Right atrium auricular region (tissue), 2 donors: ENCODE data around the gene AATK. TPM values are rescaled to one million over a fixed set of nuclear protein-coding genes. Genes with fewer than 3 reads are reported as not detected.

Source experiments
- DNase-seq: peaks from one replicate; pipeline ENCODE4 v3.0.0-alpha.2; 2019; ENCODE audit warnings: low spot score
- H3K27ac ChIP-seq, 2 donors: fragments of 200-600 bp; sonication (generic); 1 replicate in 1 of 2; 2 replicates in 1 of 2; pipeline ENCODE4 v1.5.1; 2016 to 2019
- H3K27me3 ChIP-seq, 2 donors: fragments of 200-600 bp; sonication (generic); one replicate each; pipeline versions ENCODE4 v1.5.1 to v1.6.0; 2017 to 2019
- H3K36me3 ChIP-seq: fragments of 200-600 bp; sonication (generic); one replicate; pipeline ENCODE4 v1.5.1; 2016
- H3K4me1 ChIP-seq, 2 donors: fragments of 200-600 bp; sonication (generic); one replicate each; pipeline versions ENCODE4 v1.5.1 to v1.6.0; 2017 to 2019
- H3K4me3 ChIP-seq, 2 donors: fragments of 200-600 bp; sonication (generic); 1 replicate in 1 of 2; 2 replicates in 1 of 2; pipeline ENCODE4 v1.5.1; 2017 to 2019; ENCODE audit warnings: mild to moderate bottlenecking in 1 of 2, moderate library complexity in 1 of 2
- H3K9me3 ChIP-seq, 2 donors: fragments of 200-600 bp; sonication (generic); one replicate each; pipeline ENCODE4 v1.5.1; 2019
- CTCF ChIP-seq, 2 donors: fragments of 200-600 bp; sonication (generic); IDR thresholded peaks; one replicate each; pipeline ENCODE4 v1.5.1; 2019; ENCODE audit warnings: antibody characterized with exemption in 2 of 2
- total RNA-seq, 2 donors: library from RNA; depleted of rRNA; stranded (reverse); fragments of >200 nt; gene quantifications; one replicate each; pipeline ENCODE4 v1.1.0, GENCODE V29; 2016

Gene AATK
- total RNA-seq, 2 donors from 2014 or later: 5.4 to 6.5 TPM

- Histone ChIP-seq H3K9me3 (peaks cover 0 to 6% of the 10 kb centered on the region in 2 donors), H3K27ac (no peak overlapping the region), H3K4me3 (no peak overlapping the region), H3K27me3 (no peaks in the 10 kb centered on the region), H3K36me3 (no peaks in the 10 kb centered on the region), H3K4me1 (no peaks in the 10 kb centered on the region)
- no peak for DNase-seq
- no peak for TF ChIP-seq CTCF (IDR thresholded peaks at IDR 0.05)
Observed at GRCh38 chr17:81179861-81180260, 13.8 kb upstream of the AATK start.

GRCh38 chr17:81179220-81179619, 13.2 kb upstream of the AATK start:
- Histone ChIP-seq H3K27ac (no peak overlapping the region), H3K4me1 (no peaks in the 10 kb centered on the region), H3K36me3 (no peaks in the 10 kb centered on the region), H3K27me3 (no peaks in the 10 kb centered on the region), H3K9me3 (peaks cover 0 to 6% of the 10 kb centered on the region in 2 donors), H3K4me3 (no peak overlapping the region)
- TF ChIP-seq CTCF (IDR thresholded peaks at IDR 0.05): no peak
- DNase-seq: no peak

- Histone ChIP-seq H3K4me1 (no peaks in the 10 kb centered on the region), H3K27ac (no peak overlapping the region), H3K4me3 (no peak overlapping the region), H3K9me3 (peaks cover 0 to 6% of the 10 kb centered on the region in 2 donors), H3K36me3 (no peaks in the 10 kb centered on the region), H3K27me3 (no peaks in the 10 kb centered on the region)
- no peak for DNase-seq
- TF ChIP-seq CTCF (IDR thresholded peaks at IDR 0.05): no peak
Observed at GRCh38 chr17:81178136-81179091, 12.4 kb upstream of the AATK start.

GRCh38 chr17:81176666-81177065, 10.6 kb upstream of the AATK start:
- H3K4me3 ChIP-seq: no peak overlapping the region
- TF ChIP-seq CTCF (IDR thresholded peaks at IDR 0.05): no peak
- H3K27ac ChIP-seq: no peak overlapping the region
- no peak for DNase-seq
- no peaks in the 10 kb centered on the region for H3K4me1 ChIP-seq
- peaks cover 0 to 6% of the 10 kb centered on the region in 2 donors for H3K9me3 ChIP-seq
- no peaks in the 10 kb centered on the region for H3K36me3 ChIP-seq
- no peaks in the 10 kb centered on the region for H3K27me3 ChIP-seq

GRCh38 chr17:81173762-81174155, 7.7 kb upstream of the AATK start:
- H3K36me3 ChIP-seq: no peaks in the 10 kb centered on the region
- peaks cover 0 to 6% of the 10 kb centered on the region in 2 donors for H3K9me3 ChIP-seq
- no peak for DNase-seq
- H3K27ac ChIP-seq: no peak overlapping the region
- no peak overlapping the region for H3K4me3 ChIP-seq
- H3K27me3 ChIP-seq: no peaks in the 10 kb centered on the region
- no peaks in the 10 kb centered on the region for H3K4me1 ChIP-seq
- no peak for TF ChIP-seq CTCF (IDR thresholded peaks at IDR 0.05)
